Measurements from ENCODE around the gene ACMSD.

- no peak for TF ChIP-seq EP300 (IDR thresholded peaks at IDR 0.05; ENCODE audit: borderline replicate concordance in 1 of 2, low read depth in 1 of 2, low read length in 1 of 2)
- TF ChIP-seq SIN3A (IDR thresholded peaks at IDR 0.05; ENCODE audit: borderline replicate concordance, low read depth, low read length) = no peak
- TF ChIP-seq MXI1 (IDR thresholded peaks at IDR 0.05; ENCODE audit: low read depth, low read length) = no peak
- TF ChIP-seq RAD21 (IDR thresholded peaks at IDR 0.05; ENCODE audit: low read length) = no peak
- no peak for TF ChIP-seq CHD2 (IDR thresholded peaks at IDR 0.05; ENCODE audit: low read length, partially characterized antibody)
- no peak for TF ChIP-seq POLR2AphosphoS5 (IDR thresholded peaks at IDR 0.05; ENCODE audit: low read depth, low read length)
- no peak for TF ChIP-seq CTCF (IDR thresholded peaks at IDR 0.05)
- no peak for TF ChIP-seq USF2 (IDR thresholded peaks at IDR 0.05; ENCODE audit: borderline replicate concordance, low read depth, low read length)
- no peak for TF ChIP-seq TAF1 (IDR thresholded peaks at IDR 0.05; ENCODE audit: borderline replicate concordance, low read depth, low read length)
Measured at GRCh38 chr2:134819334-134819733, 19.1 kb upstream of the ACMSD start.
